Pancreas (tissue), 10 donors: ENCODE data around the gene LAMC1. TPM values are rescaled to one million over a fixed set of nuclear protein-coding genes. Genes with fewer than 3 reads are reported as not detected.

Experiments used
- ATAC-seq, 4 donors: fragments of 200-7000 bp; cut with Tn5 transposase; one replicate each; pipeline versions ENCODE4 v1.8.0 to v1.9.1; 2020; ENCODE audit warnings: mild to moderate bottlenecking in 4 of 4, moderate library complexity in 4 of 4
- DNase-seq, 6 donors: peaks; one replicate each; pipeline ENCODE4 v3.0.0-alpha.2; 2020
- FAIRE-seq: peaks from 2 replicates; lab custom pipeline; 2012; peaks lifted over from hg19 to GRCh38; lab: Jason Lieb, UNC
- H3K27ac ChIP-seq, 4 donors: fragments of 200-600 bp; sonication (generic); 1 replicate in 3 of 4; 2 replicates in 1 of 4; pipeline versions ENCODE4 v1.5.0 to v1.8.0; 2020
- H3K27me3 ChIP-seq, 4 donors: fragments of 200-600 bp; one replicate each; pipeline ENCODE4 v1.8.0; 2021
- H3K36me3 ChIP-seq, 3 donors: fragments of 200-600 bp; sonication (generic) in 1 of 3; one replicate each; pipeline versions ENCODE4 v1.5.0 to v1.8.0; 2020 to 2021
- H3K4me1 ChIP-seq, 3 donors: fragments of 200-600 bp; one replicate each; pipeline ENCODE4 v1.8.0; 2021
- H3K4me3 ChIP-seq, 4 donors: fragments of 200-600 bp; sonication (generic) in 2 of 4; one replicate each; pipeline versions ENCODE4 v1.5.0 to v1.8.0; 2020 to 2021
- H3K9me3 ChIP-seq, 4 donors: fragments of 200-600 bp; one replicate each; pipeline ENCODE4 v1.8.0; 2021
- CTCF ChIP-seq, 4 donors: fragments of 200-600 bp; sonication (generic) in 3 of 4; IDR thresholded peaks; one replicate each; pipeline versions ENCODE4 v1.5.0 to v1.8.0; 2021; ENCODE audit warnings: antibody characterized with exemption in 4 of 4
- WGBS, 2 donors: extraction: QIAGEN DNeasy Blood & Tissue Kit; methylation state at CpG; one replicate each; pipeline ENCODE4 v1.1.7; 2013; 5-methylcytosine and 5-hydroxymethylcytosine counted together
- intact Hi-C, 3 donors: fragments of 100-400 bp; cut with DNase I; formaldehyde crosslinking; loops; one replicate each; pipeline versions ENCODE4 v1.11.1 to v1.14.2; 2022
- polyA plus RNA-seq, 2 donors: library from polyadenylated mRNA; stranded (reverse); fragments of 200-250 nt; gene quantifications; one replicate each; pipeline ENCODE4 v1.2.3, GENCODE V29; 2013
- total RNA-seq, 6 donors: library from RNA; stranded (reverse); fragmentation: NEBNext Ultra II Directional in 4 of 6; extraction: Animal tissue kit (Norgen Biotek cat#: 25700) in 4 of 6; gene quantifications; one replicate each; pipeline versions ENCODE4 v1.2.1 to v1.2.4, GENCODE V29; 2021 to 2023
- donor health status: healthy with polysubstance abuse.
- donor health status: DM: no; HTN: no; CAD: no; lungs with moderate emphysema.
- donor health status: DM: no; HTN: no; CAD: no.
- donor health status: control.
- donor health status: control.
- donor health status: Bipolar disorder and iron deficiency.
- donor health status: DM: yes; HTN: yes; CAD: no.
- donor health status: DM: no; HTN: no; CAD: no.
- donor health status: DM: no; HTN: no; CAD: no.
- donor health status: DM: yes; HTN: yes; CAD: no.

Gene LAMC1
- total and polyA plus RNA-seq, 8 donors = 11.2 to 50.1 (median 29.4) TPM

- DNase-seq (no peak), FAIRE-seq (no peak), ATAC-seq (no peak)
- H3K27me3 ChIP-seq = no peaks in the 10 kb centered on the region
- H3K36me3 ChIP-seq = no peaks in the 10 kb centered on the region
- TF ChIP-seq CTCF (IDR thresholded peaks at IDR 0.05) = no peak
- no peak overlapping the region for H3K4me3 ChIP-seq
- intact Hi-C loops = no loop called here
- no peaks in the 10 kb centered on the region for H3K4me1 ChIP-seq
- H3K27ac ChIP-seq = no peak overlapping the region
- no peaks in the 10 kb centered on the region for H3K9me3 ChIP-seq
- 89 to 95% methylated on average over 7 of the region's 7 CpGs for WGBS, 2 donors
Measured at GRCh38 chr1:182984138-182984537, 39.1 kb upstream of the LAMC1 start.

GRCh38 chr1:182984621-182985020 lies 38.6 kb upstream of the LAMC1 start:
- Histone ChIP-seq H3K27ac (no peak overlapping the region), H3K4me3 (no peak overlapping the region), H3K4me1 (no peaks in the 10 kb centered on the region), H3K36me3 (no peaks in the 10 kb centered on the region), H3K27me3 (no peaks in the 10 kb centered on the region), H3K9me3 (no peaks in the 10 kb centered on the region)
- DNase-seq = no peak
- WGBS, 2 donors = 83 to 92% methylated on average over 1 of the region's 1 CpG
- TF ChIP-seq CTCF (IDR thresholded peaks at IDR 0.05) = no peak
- intact Hi-C loops = no loop called here
- no peak for FAIRE-seq
- ATAC-seq = no peak

GRCh38 chr1:182985876-182986275 lies 37.3 kb upstream of the LAMC1 start:
- intact Hi-C loops = no loop called here
- no peak for TF ChIP-seq CTCF (IDR thresholded peaks at IDR 0.05)
- no peak overlapping the region for H3K4me3 ChIP-seq
- FAIRE-seq (no peak), DNase-seq (no peak), ATAC-seq (no peak)
- no peak overlapping the region for H3K27ac ChIP-seq
- H3K27me3 ChIP-seq = no peaks in the 10 kb centered on the region
- H3K36me3 ChIP-seq = no peaks in the 10 kb centered on the region
- WGBS, 2 donors = 67 to 86% methylated on average over 1 of the region's 1 CpG
- no peaks in the 10 kb centered on the region for H3K4me1 ChIP-seq
- H3K9me3 ChIP-seq = no peaks in the 10 kb centered on the region

- Histone ChIP-seq H3K4me3 (no peak overlapping the region), H3K27ac (no peak overlapping the region), H3K36me3 (no peaks in the 10 kb centered on the region), H3K4me1 (no peaks in the 10 kb centered on the region), H3K9me3 (no peaks in the 10 kb centered on the region), H3K27me3 (no peaks in the 10 kb centered on the region)
- ATAC-seq (no peak), FAIRE-seq (no peak), DNase-seq (no peak)
- TF ChIP-seq CTCF (IDR thresholded peaks at IDR 0.05) = no peak
- intact Hi-C loops = no loop called here
- 70 to 86% methylated on average over 7 of the region's 7 CpGs for WGBS, 2 donors
Measured at GRCh38 chr1:182990413-182991144, 32.6 kb upstream of the LAMC1 start.

GRCh38 chr1:182993746-182994145 lies 29.5 kb upstream of the LAMC1 start:
- no peak overlapping the region for H3K27ac ChIP-seq
- ATAC-seq = no peak
- FAIRE-seq = no peak
- intact Hi-C loops = no loop called here
- no peaks in the 10 kb centered on the region for H3K9me3 ChIP-seq
- H3K27me3 ChIP-seq = no peaks in the 10 kb centered on the region
- no peak for DNase-seq
- H3K36me3 ChIP-seq = no peaks in the 10 kb centered on the region
- no peak for TF ChIP-seq CTCF (IDR thresholded peaks at IDR 0.05)
- no peak overlapping the region for H3K4me3 ChIP-seq
- no peaks in the 10 kb centered on the region for H3K4me1 ChIP-seq
